ENCODE data around the gene KRTAP9-8.
"Not testable (repeated sequence)": the region's sequence is repeated elsewhere in the genome, so short reads cannot be mapped to it uniquely, and the experiment has no call there.

KRTAP9-8 gene

GRCh38 chr17:41237949-41238437 lies at the start of gene KRTAP9-8:
TSS of gene KRTAP9-8 (plus strand) at chr17:41237999. CDS start at chr17:41238052, 53 bp downstream.
- DNase-seq = peak; percentile 12

- not testable (repeated sequence) for DNase-seq
Observed at GRCh38 chr17:41189837-41190318, 47.9 kb upstream of the KRTAP9-8 start, which contains the start of gene KRTAP9-1. TSS of gene KRTAP9-1 (plus strand) at chr17:41189887. CDS start at chr17:41189887, 0 bp downstream.

- DNase-seq = peak; percentile 4
Observed at GRCh38 chr17:41190328-41190727, 47.5 kb upstream of the KRTAP9-8 start.

- no peak for DNase-seq
Observed at GRCh38 chr17:41196068-41196467, 41.7 kb upstream of the KRTAP9-8 start.

- DNase-seq = peak; percentile 57
Observed at GRCh38 chr17:41199421-41200078, 38.2 kb upstream of the KRTAP9-8 start.

GRCh38 chr17:41211845-41212466 lies 25.8 kb upstream of the KRTAP9-8 start:
- peak; percentile 79 for DNase-seq

GRCh38 chr17:41212524-41213169 lies 25.2 kb upstream of the KRTAP9-8 start:
- peak; percentile 67 for DNase-seq

- no peak for DNase-seq
Observed at GRCh38 chr17:41215681-41216080, 22.1 kb upstream of the KRTAP9-8 start.

- DNase-seq = no peak
Observed at GRCh38 chr17:41223821-41224220, 14.0 kb upstream of the KRTAP9-8 start.

- no peak for DNase-seq
Observed at GRCh38 chr17:41226051-41226450, 11.7 kb upstream of the KRTAP9-8 start.

GRCh38 chr17:41226598-41227095 lies 11.2 kb upstream of the KRTAP9-8 start, which contains the start of gene KRTAP9-2:
TSS of gene KRTAP9-2 (plus strand) at chr17:41226648. CDS start at chr17:41226655, 7 bp downstream.
- DNase-seq = not testable (repeated sequence)

GRCh38 chr17:41230094-41230493 lies 7.7 kb upstream of the KRTAP9-8 start:
- no peak for DNase-seq

- DNase-seq = no peak
Observed at GRCh38 chr17:41231731-41232130, 6.1 kb upstream of the KRTAP9-8 start.

- peak; percentile 51 for DNase-seq
Observed at GRCh38 chr17:41232399-41233105, 5.2 kb upstream of the KRTAP9-8 start, which contains the start of gene KRTAP9-3. TSS of gene KRTAP9-3 (plus strand) at chr17:41232449. CDS start at chr17:41232502, 53 bp downstream.

GRCh38 chr17:41237116-41237515 lies 683 bp upstream of the KRTAP9-8 start:
- DNase-seq = not testable (repeated sequence)

- not testable (repeated sequence) for DNase-seq
Observed at GRCh38 chr17:41246995-41247787, 9.4 kb downstream of the KRTAP9-8 start.

GRCh38 chr17:41249637-41250240 lies 11.9 kb downstream of the KRTAP9-8 start, which contains the start of gene KRTAP9-4:
TSS of gene KRTAP9-4 (plus strand) at chr17:41249687. CDS start at chr17:41249721, 34 bp downstream.
- DNase-seq = not testable (repeated sequence)

- DNase-seq = no peak
Observed at GRCh38 chr17:41251261-41251660, 13.5 kb downstream of the KRTAP9-8 start.

- no peak for DNase-seq
Observed at GRCh38 chr17:41254861-41255260, 17.1 kb downstream of the KRTAP9-8 start.

GRCh38 chr17:41255381-41256290 lies 17.8 kb downstream of the KRTAP9-8 start, which contains the start of gene KRTAP9-9:
TSS of gene KRTAP9-9 (plus strand) at chr17:41255384.
- not testable (repeated sequence) for DNase-seq
